ENCODE data around the gene ALAD. TPM values are rescaled to one million over a fixed set of nuclear protein-coding genes. Genes with fewer than 3 reads are reported as not detected.

The ALAD gene
- total RNA-seq, 4 donors from 2014 or later: 1.5 to 26.6 (median 16.1) TPM

- intact Hi-C loops (cut with DNase I; ENCODE audit: low total_unique reads): loop anchor here (10.0 kb wide), 1 partner anchor 56 kb away; no protein-coding TSS in a partner anchor
- Histone ChIP-seq H3K9me3 (no peaks in the 10 kb centered on the region), H3K4me1 (no peaks in the 10 kb centered on the region), H3K36me3 (no peaks in the 10 kb centered on the region), H3K27ac (no peak overlapping the region), H3K27me3 (no peaks in the 10 kb centered on the region), H3K4me3 (no peak overlapping the region)
- no peak for TF ChIP-seq POLR2A (IDR thresholded peaks at IDR 0.05)
- no peak for TF ChIP-seq CTCF (IDR thresholded peaks at IDR 0.05)
- no peak for DNase-seq
Measured at GRCh38 chr9:113390192-113390960, 10.7 kb downstream of the ALAD start.

GRCh38 chr9:113389451-113389850 is 11.6 kb downstream of the ALAD start:
- TF ChIP-seq POLR2A (IDR thresholded peaks at IDR 0.05): no peak
- TF ChIP-seq CTCF (IDR thresholded peaks at IDR 0.05): no peak
- no peaks in the 10 kb centered on the region for H3K9me3 ChIP-seq
- no peaks in the 10 kb centered on the region for H3K36me3 ChIP-seq
- no peaks in the 10 kb centered on the region for H3K27me3 ChIP-seq
- no peaks in the 10 kb centered on the region for H3K4me1 ChIP-seq
- no peak overlapping the region for H3K27ac ChIP-seq
- DNase-seq: no peak
- intact Hi-C loops (cut with DNase I; ENCODE audit: low total_unique reads): no loop called here
- H3K4me3 ChIP-seq: no peak overlapping the region

- no peaks in the 10 kb centered on the region for H3K27me3 ChIP-seq
- H3K27ac ChIP-seq: no peak overlapping the region
- H3K36me3 ChIP-seq: no peaks in the 10 kb centered on the region
- no peaks in the 10 kb centered on the region for H3K9me3 ChIP-seq
- TF ChIP-seq POLR2A (IDR thresholded peaks at IDR 0.05) (no peak), CTCF (IDR thresholded peaks at IDR 0.05) (no peak)
- no peaks in the 10 kb centered on the region for H3K4me1 ChIP-seq
- intact Hi-C loops (cut with DNase I; ENCODE audit: low total_unique reads): no loop called here
- no peak overlapping the region for H3K4me3 ChIP-seq
- DNase-seq: no peak
Measured at GRCh38 chr9:113388833-113389232, 12.3 kb downstream of the ALAD start.

GRCh38 chr9:113387560-113388230 is 13.4 kb downstream of the ALAD start:
- Histone ChIP-seq H3K27ac (no peak overlapping the region), H3K4me3 (no peak overlapping the region), H3K36me3 (no peaks in the 10 kb centered on the region), H3K9me3 (no peaks in the 10 kb centered on the region), H3K4me1 (no peaks in the 10 kb centered on the region), H3K27me3 (no peaks in the 10 kb centered on the region)
- no peak for TF ChIP-seq POLR2A (IDR thresholded peaks at IDR 0.05)
- TF ChIP-seq CTCF (IDR thresholded peaks at IDR 0.05): no peak
- no peak for DNase-seq
- intact Hi-C loops (cut with DNase I; ENCODE audit: low total_unique reads): no loop called here
